C4-2B (cell line): ENCODE data around the gene INHA.

ENCODE experiments used
- ZFX ChIP-seq: fragments of 450-650 bp; IDR thresholded peaks from 2 replicates; pipeline ENCODE4 v1.6.1; 2017
- TF ChIP-seq, protein P1 (sequence below): fragments of 450-650 bp; conservative IDR thresholded peaks from 2 replicates; pipeline ENCODE4 v1.5.1; 2017; ENCODE audit warnings: mild to moderate bottlenecking

DNA sequence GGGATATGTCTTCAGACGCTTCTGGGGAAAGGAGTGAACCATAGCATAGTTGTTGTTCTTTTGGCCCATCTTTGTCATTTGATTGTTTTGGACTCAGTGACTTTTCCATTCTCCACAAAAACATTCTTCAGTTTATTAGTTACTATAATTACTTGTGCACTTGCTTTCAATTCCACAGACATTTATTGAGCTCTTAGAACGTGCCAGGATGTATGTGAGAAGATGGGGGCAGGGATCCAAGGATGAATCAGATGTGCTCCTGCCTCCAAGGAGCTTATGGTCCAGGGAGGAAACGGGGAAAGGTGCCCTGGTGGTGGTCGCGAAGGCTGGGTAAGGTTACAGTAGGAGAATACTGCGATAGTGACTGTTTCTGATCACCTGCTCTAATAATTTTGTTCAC lies 48.4 kb downstream of the INHA start:
- TF ChIP-seq, protein P1, sequence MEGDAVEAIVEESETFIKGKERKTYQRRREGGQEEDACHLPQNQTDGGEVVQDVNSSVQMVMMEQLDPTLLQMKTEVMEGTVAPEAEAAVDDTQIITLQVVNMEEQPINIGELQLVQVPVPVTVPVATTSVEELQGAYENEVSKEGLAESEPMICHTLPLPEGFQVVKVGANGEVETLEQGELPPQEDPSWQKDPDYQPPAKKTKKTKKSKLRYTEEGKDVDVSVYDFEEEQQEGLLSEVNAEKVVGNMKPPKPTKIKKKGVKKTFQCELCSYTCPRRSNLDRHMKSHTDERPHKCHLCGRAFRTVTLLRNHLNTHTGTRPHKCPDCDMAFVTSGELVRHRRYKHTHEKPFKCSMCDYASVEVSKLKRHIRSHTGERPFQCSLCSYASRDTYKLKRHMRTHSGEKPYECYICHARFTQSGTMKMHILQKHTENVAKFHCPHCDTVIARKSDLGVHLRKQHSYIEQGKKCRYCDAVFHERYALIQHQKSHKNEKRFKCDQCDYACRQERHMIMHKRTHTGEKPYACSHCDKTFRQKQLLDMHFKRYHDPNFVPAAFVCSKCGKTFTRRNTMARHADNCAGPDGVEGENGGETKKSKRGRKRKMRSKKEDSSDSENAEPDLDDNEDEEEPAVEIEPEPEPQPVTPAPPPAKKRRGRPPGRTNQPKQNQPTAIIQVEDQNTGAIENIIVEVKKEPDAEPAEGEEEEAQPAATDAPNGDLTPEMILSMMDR = no peak
- TF ChIP-seq ZFX = no peak
